Ascending aorta (tissue), 2 donors: ENCODE measurements around the gene FAIM2. TPM values are rescaled to one million over a fixed set of nuclear protein-coding genes. Genes with fewer than 3 reads are reported as not detected.

Experiments
- DNase-seq, 2 donors: peaks; one replicate each; pipeline ENCODE4 v3.0.0-alpha.2; 2019; ENCODE audit warnings: low spot score in 2 of 2
- H3K27ac ChIP-seq, 2 donors: fragments of 200-600 bp; sonication (generic); one replicate each; pipeline ENCODE4 v1.5.1; 2016 to 2017; ENCODE audit warnings: mild to moderate bottlenecking in 1 of 2
- H3K27me3 ChIP-seq: fragments of 200-600 bp; sonication (generic); one replicate; pipeline ENCODE4 v1.5.1; 2017
- H3K36me3 ChIP-seq, 2 donors: fragments of 200-600 bp; sonication (generic); one replicate each; pipeline ENCODE4 v1.5.1; 2016
- H3K4me1 ChIP-seq, 2 donors: fragments of 200-600 bp; sonication (generic); one replicate each; pipeline ENCODE4 v1.5.1; 2016 to 2017; ENCODE audit warnings: mild to moderate bottlenecking in 1 of 2
- H3K4me3 ChIP-seq, 2 donors: fragments of 200-600 bp; sonication (generic); one replicate each; pipeline ENCODE4 v1.5.1; 2016 to 2017; ENCODE audit warnings: mild to moderate bottlenecking in 1 of 2
- H3K9me3 ChIP-seq, 2 donors: fragments of 200-600 bp; sonication (generic); one replicate each; pipeline ENCODE4 v1.5.1; 2016
- intact Hi-C: fragments of 100-400 bp; cut with DNase I; formaldehyde crosslinking; loops from one replicate; pipeline ENCODE4 v1.15.1; 2023
- total RNA-seq: library from RNA; depleted of rRNA; stranded (reverse); fragments of >200 nt; gene quantifications from one replicate; pipeline ENCODE4 v1.1.0, GENCODE V29; 2016
- TF ChIP-seq, protein P1 (sequence below), 3 experiments: fragments of 200-600 bp in 2 of 3; fragments of 450-650 bp in 1 of 3; sonication (generic) in 2 of 3; IDR thresholded peaks; one replicate each; pipeline ENCODE4 v1.5.1; 2016 to 2019; ENCODE audit warnings: antibody characterized with exemption in 3 of 3, mild to moderate bottlenecking in 1 of 3, moderate library complexity in 1 of 3

FAIM2 gene
- total RNA-seq, 1 donor from 2014 or later, result 0.75 TPM

GRCh38 chr12:49887536-49888401 lies 15.9 kb downstream of the FAIM2 start:
- no peaks in the 10 kb centered on the region for H3K36me3 ChIP-seq
- H3K4me3 ChIP-seq, result no peak overlapping the region
- no peaks in the 10 kb centered on the region for H3K4me1 ChIP-seq
- intact Hi-C loops, result no loop called here
- H3K27ac ChIP-seq, result no peak overlapping the region
- no peaks in the 10 kb centered on the region for H3K27me3 ChIP-seq
- no peak for DNase-seq
- no peaks in the 10 kb centered on the region for H3K9me3 ChIP-seq
- TF ChIP-seq, protein P1, sequence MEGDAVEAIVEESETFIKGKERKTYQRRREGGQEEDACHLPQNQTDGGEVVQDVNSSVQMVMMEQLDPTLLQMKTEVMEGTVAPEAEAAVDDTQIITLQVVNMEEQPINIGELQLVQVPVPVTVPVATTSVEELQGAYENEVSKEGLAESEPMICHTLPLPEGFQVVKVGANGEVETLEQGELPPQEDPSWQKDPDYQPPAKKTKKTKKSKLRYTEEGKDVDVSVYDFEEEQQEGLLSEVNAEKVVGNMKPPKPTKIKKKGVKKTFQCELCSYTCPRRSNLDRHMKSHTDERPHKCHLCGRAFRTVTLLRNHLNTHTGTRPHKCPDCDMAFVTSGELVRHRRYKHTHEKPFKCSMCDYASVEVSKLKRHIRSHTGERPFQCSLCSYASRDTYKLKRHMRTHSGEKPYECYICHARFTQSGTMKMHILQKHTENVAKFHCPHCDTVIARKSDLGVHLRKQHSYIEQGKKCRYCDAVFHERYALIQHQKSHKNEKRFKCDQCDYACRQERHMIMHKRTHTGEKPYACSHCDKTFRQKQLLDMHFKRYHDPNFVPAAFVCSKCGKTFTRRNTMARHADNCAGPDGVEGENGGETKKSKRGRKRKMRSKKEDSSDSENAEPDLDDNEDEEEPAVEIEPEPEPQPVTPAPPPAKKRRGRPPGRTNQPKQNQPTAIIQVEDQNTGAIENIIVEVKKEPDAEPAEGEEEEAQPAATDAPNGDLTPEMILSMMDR (IDR thresholded peaks at IDR 0.05), result no peak

DNA sequence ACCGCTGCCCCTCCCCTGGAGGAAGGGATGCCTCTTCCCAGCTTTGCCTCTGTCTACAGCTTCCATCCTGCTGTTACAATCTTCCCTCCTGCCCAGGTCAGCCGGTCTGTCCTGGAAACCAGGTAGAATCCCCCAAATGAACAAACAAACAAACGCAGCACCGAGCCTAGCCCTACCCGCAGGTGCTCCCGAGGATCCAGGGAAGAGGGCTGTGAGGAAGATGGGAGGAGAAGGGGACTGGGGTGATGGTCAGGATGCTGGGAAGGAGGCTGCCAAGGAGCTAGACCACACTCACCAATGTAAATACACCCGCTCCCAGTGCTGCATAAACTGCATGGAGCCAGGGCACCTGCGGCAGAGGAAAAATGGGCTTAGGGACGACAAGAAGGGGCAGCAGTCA lies 16.6 kb downstream of the FAIM2 start:
- intact Hi-C loops, result no loop called here
- no peaks in the 10 kb centered on the region for H3K27me3 ChIP-seq

GRCh38 chr12:49885663-49886461 lies 17.8 kb downstream of the FAIM2 start:
- no peaks in the 10 kb centered on the region for H3K9me3 ChIP-seq
- no peaks in the 10 kb centered on the region for H3K36me3 ChIP-seq
- H3K27me3 ChIP-seq, result no peaks in the 10 kb centered on the region
- TF ChIP-seq, protein P1 (IDR thresholded peaks at IDR 0.05), result no peak
- H3K4me3 ChIP-seq, result no peak overlapping the region
- no peak for DNase-seq
- no peaks in the 10 kb centered on the region for H3K4me1 ChIP-seq
- intact Hi-C loops, result no loop called here
- no peak overlapping the region for H3K27ac ChIP-seq

More for the DNA sequence above, 16.6 kb downstream of the FAIM2 start:
- no peaks in the 10 kb centered on the region for H3K9me3 ChIP-seq
- no peak for DNase-seq
- no peak overlapping the region for H3K4me3 ChIP-seq
- H3K27ac ChIP-seq, result no peak overlapping the region
- no peaks in the 10 kb centered on the region for H3K36me3 ChIP-seq
- no peaks in the 10 kb centered on the region for H3K4me1 ChIP-seq
- TF ChIP-seq, protein P1 (IDR thresholded peaks at IDR 0.05), result no peak

- Histone ChIP-seq H3K27me3 (no peaks in the 10 kb centered on the region), H3K27ac (no peak overlapping the region), H3K9me3 (no peaks in the 10 kb centered on the region), H3K4me1 (no peaks in the 10 kb centered on the region), H3K36me3 (no peaks in the 10 kb centered on the region), H3K4me3 (no peak overlapping the region)
- intact Hi-C loops, result no loop called here
- TF ChIP-seq, protein P1 (IDR thresholded peaks at IDR 0.05), result no peak
- no peak for DNase-seq
Observed at GRCh38 chr12:49885118-49885517, 18.6 kb downstream of the FAIM2 start.

- DNase-seq, result no peak
- TF ChIP-seq, protein P1 (IDR thresholded peaks at IDR 0.05), result no peak
- Histone ChIP-seq H3K4me1 (no peaks in the 10 kb centered on the region), H3K4me3 (no peak overlapping the region), H3K36me3 (no peaks in the 10 kb centered on the region), H3K27me3 (no peaks in the 10 kb centered on the region), H3K9me3 (no peaks in the 10 kb centered on the region), H3K27ac (no peak overlapping the region)
- intact Hi-C loops, result no loop called here
Observed at GRCh38 chr12:49882851-49883464, 20.7 kb downstream of the FAIM2 start.
